ENCODE data around the gene IGFBPL1.
"Not testable (repeated sequence)": the region's sequence is repeated elsewhere in the genome, so short reads cannot be mapped to it uniquely, and the experiment has no call there.

IGFBPL1 gene

GRCh38 chr9:38423973-38424843, at the start of gene IGFBPL1:
TSS of gene IGFBPL1 (minus strand) at chr9:38424454. CDS start at chr9:38424424, 30 bp downstream.
- DNase-seq: peak; percentile 31

- not testable (repeated sequence) for DNase-seq
These were observed 48.5 kb upstream of the IGFBPL1 start for GRCh38 chr9:38472583-38473249.

- DNase-seq: peak; percentile 17
These were observed 43.1 kb upstream of the IGFBPL1 start for GRCh38 chr9:38467404-38467803.

GRCh38 chr9:38453835-38454234, 29.6 kb upstream of the IGFBPL1 start:
- no peak for DNase-seq

- no peak for DNase-seq
These were observed 26.9 kb upstream of the IGFBPL1 start for GRCh38 chr9:38451162-38451561.

- DNase-seq: no peak
These were observed 23.4 kb upstream of the IGFBPL1 start for GRCh38 chr9:38447703-38448102.

GRCh38 chr9:38445154-38446043, 21.1 kb upstream of the IGFBPL1 start:
- DNase-seq: no peak

- no peak for DNase-seq
These were observed 19.3 kb upstream of the IGFBPL1 start for GRCh38 chr9:38443597-38443996.

- peak; percentile 3 for DNase-seq
These were observed 18.9 kb upstream of the IGFBPL1 start for GRCh38 chr9:38443181-38443580.

GRCh38 chr9:38442473-38443096, 18.3 kb upstream of the IGFBPL1 start:
- no peak for DNase-seq

- no peak for DNase-seq
These were observed 17.3 kb upstream of the IGFBPL1 start for GRCh38 chr9:38441347-38442085.

- DNase-seq: no peak
These were observed 16.3 kb upstream of the IGFBPL1 start for GRCh38 chr9:38440516-38440915.

GRCh38 chr9:38439916-38440301, 15.7 kb upstream of the IGFBPL1 start:
- no peak for DNase-seq

- no peak for DNase-seq
These were observed 15.1 kb upstream of the IGFBPL1 start for GRCh38 chr9:38439291-38439915.

- DNase-seq: no peak
These were observed 13.1 kb upstream of the IGFBPL1 start for GRCh38 chr9:38437193-38437823.

- no peak for DNase-seq
These were observed 12.5 kb upstream of the IGFBPL1 start for GRCh38 chr9:38436708-38437107.

GRCh38 chr9:38435521-38435920, 11.3 kb upstream of the IGFBPL1 start:
- no peak for DNase-seq

- no peak for DNase-seq
These were observed 10.6 kb upstream of the IGFBPL1 start for GRCh38 chr9:38434853-38435252.

- no peak for DNase-seq
These were observed 10.1 kb upstream of the IGFBPL1 start for GRCh38 chr9:38434365-38434764.

- peak; percentile 2 for DNase-seq
These were observed 8.8 kb upstream of the IGFBPL1 start for GRCh38 chr9:38432922-38433510.

GRCh38 chr9:38431116-38431515, 6.9 kb upstream of the IGFBPL1 start:
- DNase-seq: no peak

Measured in DMS153 (cell line).